Measurements from ENCODE around the gene EFCAB8.

DNA sequence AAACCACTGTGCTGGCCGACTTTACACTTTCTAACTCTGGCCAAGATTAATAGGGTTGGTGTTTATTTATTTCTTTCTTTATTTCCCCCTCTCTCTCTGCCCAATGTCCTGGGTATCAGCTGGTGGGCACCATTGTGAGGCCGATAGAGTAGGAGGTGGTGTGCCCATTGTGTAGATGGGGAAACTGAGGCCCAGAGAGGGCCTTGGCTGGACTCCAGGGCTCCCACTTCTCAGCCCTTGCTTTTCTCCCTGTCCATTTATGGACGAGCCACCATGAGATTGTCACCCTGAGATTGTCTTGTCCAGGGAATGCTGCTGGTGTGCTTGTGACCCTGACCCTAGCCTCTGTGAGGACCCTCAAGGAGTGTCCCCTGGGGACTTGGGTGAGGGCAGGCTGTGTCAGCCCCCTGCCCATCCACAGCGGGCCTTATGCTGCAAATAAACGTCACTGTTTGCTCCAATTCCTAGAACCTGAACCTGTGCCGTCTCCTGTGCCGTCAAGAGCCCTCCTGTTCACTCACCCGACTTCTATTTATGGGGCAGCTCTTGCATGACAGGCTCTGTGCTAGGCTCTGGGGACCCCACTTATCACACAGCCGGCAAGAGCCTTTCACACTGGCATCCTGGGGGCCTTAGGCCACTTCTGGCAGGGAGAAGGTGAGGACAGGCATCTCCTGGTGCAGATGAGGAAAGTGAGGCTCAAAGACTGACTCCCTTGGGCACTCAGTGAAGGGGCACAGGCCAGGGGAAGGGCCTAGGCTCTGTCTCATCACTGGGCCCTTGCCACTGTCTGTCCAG lies 120.7 kb downstream of the EFCAB8 start:
- TF ChIP-seq, protein P1, sequence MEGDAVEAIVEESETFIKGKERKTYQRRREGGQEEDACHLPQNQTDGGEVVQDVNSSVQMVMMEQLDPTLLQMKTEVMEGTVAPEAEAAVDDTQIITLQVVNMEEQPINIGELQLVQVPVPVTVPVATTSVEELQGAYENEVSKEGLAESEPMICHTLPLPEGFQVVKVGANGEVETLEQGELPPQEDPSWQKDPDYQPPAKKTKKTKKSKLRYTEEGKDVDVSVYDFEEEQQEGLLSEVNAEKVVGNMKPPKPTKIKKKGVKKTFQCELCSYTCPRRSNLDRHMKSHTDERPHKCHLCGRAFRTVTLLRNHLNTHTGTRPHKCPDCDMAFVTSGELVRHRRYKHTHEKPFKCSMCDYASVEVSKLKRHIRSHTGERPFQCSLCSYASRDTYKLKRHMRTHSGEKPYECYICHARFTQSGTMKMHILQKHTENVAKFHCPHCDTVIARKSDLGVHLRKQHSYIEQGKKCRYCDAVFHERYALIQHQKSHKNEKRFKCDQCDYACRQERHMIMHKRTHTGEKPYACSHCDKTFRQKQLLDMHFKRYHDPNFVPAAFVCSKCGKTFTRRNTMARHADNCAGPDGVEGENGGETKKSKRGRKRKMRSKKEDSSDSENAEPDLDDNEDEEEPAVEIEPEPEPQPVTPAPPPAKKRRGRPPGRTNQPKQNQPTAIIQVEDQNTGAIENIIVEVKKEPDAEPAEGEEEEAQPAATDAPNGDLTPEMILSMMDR (conservative IDR thresholded peaks at IDR 0.05; ENCODE audit: low read length): no peak
- TF ChIP-seq EZH2phosphoT487 (IDR thresholded peaks at IDR 0.05; ENCODE audit: borderline replicate concordance, low read depth, low read length): no peak

Data from OCI-LY7 (cell line).